ENCODE data around the gene KRTAP5-5. TPM values are rescaled to one million over a fixed set of nuclear protein-coding genes. Genes with fewer than 3 reads are reported as not detected.
"Not testable (repeated sequence)": the region's sequence is repeated elsewhere in the genome, so short reads cannot be mapped to it uniquely, and the experiment has no call there.

KRTAP5-5 gene
- total RNA-seq, 1 donor from 2014 or later: not detected

GRCh38 chr11:1589996-1590395 lies 39.6 kb upstream of the KRTAP5-5 start:
- H3K9me3 Mint-ChIP-seq (ENCODE audit: low read depth): no peaks in the 10 kb centered on the region
- peaks cover 4% of the 10 kb centered on the region for H3K36me3 Mint-ChIP-seq (ENCODE audit: low read depth)
- no peak overlapping the region for H3K27ac Mint-ChIP-seq (ENCODE audit: unreplicated experiment)
- TF ChIP-seq CTCF (IDR thresholded peaks at IDR 0.05): no peak
- peak; percentile 52 for DNase-seq (ENCODE audit: low spot score)
- no peak overlapping the region for H3K4me3 Mint-ChIP-seq (ENCODE audit: unreplicated experiment)
- H3K4me1 Mint-ChIP-seq (ENCODE audit: low read depth): no peaks in the 10 kb centered on the region
- H3K27me3 Mint-ChIP-seq (ENCODE audit: low read depth): peaks cover 35% of the 10 kb centered on the region

- H3K4me1 Mint-ChIP-seq (ENCODE audit: low read depth): no peaks in the 10 kb centered on the region
- TF ChIP-seq CTCF (IDR thresholded peaks at IDR 0.05): no peak
- no peak overlapping the region for H3K27ac Mint-ChIP-seq (ENCODE audit: unreplicated experiment)
- peaks cover 7% of the 10 kb centered on the region for H3K36me3 Mint-ChIP-seq (ENCODE audit: low read depth)
- DNase-seq (ENCODE audit: low spot score): no peak
- no peaks in the 10 kb centered on the region for H3K9me3 Mint-ChIP-seq (ENCODE audit: low read depth)
- no peak overlapping the region for H3K4me3 Mint-ChIP-seq (ENCODE audit: unreplicated experiment)
- H3K27me3 Mint-ChIP-seq (ENCODE audit: low read depth): peaks cover 52% of the 10 kb centered on the region
Measured at GRCh38 chr11:1592628-1593027, 36.9 kb upstream of the KRTAP5-5 start.

- not testable (repeated sequence) for H3K27ac Mint-ChIP-seq (ENCODE audit: unreplicated experiment); H3K9me3 Mint-ChIP-seq (ENCODE audit: low read depth); H3K4me1 Mint-ChIP-seq (ENCODE audit: low read depth); H3K36me3 Mint-ChIP-seq (ENCODE audit: low read depth); H3K4me3 Mint-ChIP-seq (ENCODE audit: unreplicated experiment)
- DNase-seq (ENCODE audit: low spot score): peak; percentile 11
- H3K27me3 Mint-ChIP-seq (ENCODE audit: low read depth): peaks cover 75% of the 10 kb centered on the region
- peak; percentile 59 for TF ChIP-seq CTCF (IDR thresholded peaks at IDR 0.05)
Measured at GRCh38 chr11:1595994-1596575, 33.5 kb upstream of the KRTAP5-5 start.

GRCh38 chr11:1596576-1597121 lies 32.9 kb upstream of the KRTAP5-5 start:
- H3K36me3 Mint-ChIP-seq (ENCODE audit: low read depth); H3K27ac Mint-ChIP-seq (ENCODE audit: unreplicated experiment); H3K4me1 Mint-ChIP-seq (ENCODE audit: low read depth); H3K9me3 Mint-ChIP-seq (ENCODE audit: low read depth); H3K4me3 Mint-ChIP-seq (ENCODE audit: unreplicated experiment): not testable (repeated sequence)
- peaks cover 77% of the 10 kb centered on the region for H3K27me3 Mint-ChIP-seq (ENCODE audit: low read depth)
- peak; percentile 53 for DNase-seq (ENCODE audit: low spot score)

GRCh38 chr11:1597331-1597993 lies 32.1 kb upstream of the KRTAP5-5 start:
- no peak overlapping the region for H3K27ac Mint-ChIP-seq (ENCODE audit: unreplicated experiment)
- H3K9me3 Mint-ChIP-seq (ENCODE audit: low read depth): no peaks in the 10 kb centered on the region
- peak; percentile 54 for DNase-seq (ENCODE audit: low spot score)
- no peaks in the 10 kb centered on the region for H3K4me1 Mint-ChIP-seq (ENCODE audit: low read depth)
- TF ChIP-seq CTCF (IDR thresholded peaks at IDR 0.05): no peak
- H3K36me3 Mint-ChIP-seq (ENCODE audit: low read depth): peaks cover 7% of the 10 kb centered on the region
- peaks cover 81% of the 10 kb centered on the region for H3K27me3 Mint-ChIP-seq (ENCODE audit: low read depth)
- no peak overlapping the region for H3K4me3 Mint-ChIP-seq (ENCODE audit: unreplicated experiment)

All from chondrocyte (in vitro differentiated cells).